ENCODE data around the gene FAM76B.

FAM76B gene

GRCh38 chr11:95727111-95727510 lies 62.5 kb downstream of the FAM76B start:
- Histone ChIP-seq H2BK5ac (ENCODE audit: low read depth, low read length, poor library complexity, severe bottlenecking) (no peak overlapping the region), H3K14ac (ENCODE audit: low read length in 2 of 2) (no peak overlapping the region), H2BK15ac (ENCODE audit: low read depth, poor library complexity, severe bottlenecking) (no peak overlapping the region), H3K79me1 (replicated peaks; ENCODE audit: low read length, poor library complexity, severe bottlenecking) (no peaks in the 10 kb centered on the region), H2AK5ac (ENCODE audit: low read length, severe bottlenecking) (no peak overlapping the region), H2BK12ac (ENCODE audit: low read length in 2 of 2) (no peak overlapping the region), H3K27me3 (ENCODE audit: control insufficient read depth in 1 of 2, insufficient read depth in 1 of 2, low read length in 2 of 2) (peaks cover 5% of the 10 kb centered on the region in 2 experiments), H4K8ac (ENCODE audit: low read length) (no peak overlapping the region), H3K27ac (ENCODE audit: low read length, poor library complexity, severe bottlenecking) (no peak overlapping the region), H3K23ac (ENCODE audit: low read length in 2 of 2) (no peak overlapping the region), H3K18ac (ENCODE audit: low read depth in 1 of 2, low read length in 2 of 2) (no peak overlapping the region), H3K9me3 (ENCODE audit: control insufficient read depth, low read length) (no peaks in the 10 kb centered on the region), H2BK120ac (ENCODE audit: low read depth, low read length) (no peak overlapping the region), H3K4me3 (ENCODE audit: insufficient read depth in 1 of 2, low read depth in 1 of 2, low read length in 2 of 2) (no peak overlapping the region), H3K36me3 (ENCODE audit: control insufficient read depth in 1 of 2, insufficient read depth in 2 of 2, low read depth in 1 of 2, low read length in 2 of 2) (no peaks in the 10 kb centered on the region), H3K9ac (ENCODE audit: low read length) (no peak overlapping the region), H4K91ac (ENCODE audit: low read length) (no peak overlapping the region), H3K4ac (ENCODE audit: low read depth in 1 of 2, low read length in 2 of 2) (no peak overlapping the region), H3K4me2 (ENCODE audit: low read length, poor library complexity, severe bottlenecking) (no peak overlapping the region), H2AFZ (ENCODE audit: low read depth, low read length) (no peak overlapping the region), H3K4me1 (ENCODE audit: control insufficient read depth, insufficient read depth, low read depth, low read length) (peaks cover 1% of the 10 kb centered on the region)
- WGBS = 95% methylated on average over 1 of the region's 2 CpGs
- no peak for DNase-seq

DNA sequence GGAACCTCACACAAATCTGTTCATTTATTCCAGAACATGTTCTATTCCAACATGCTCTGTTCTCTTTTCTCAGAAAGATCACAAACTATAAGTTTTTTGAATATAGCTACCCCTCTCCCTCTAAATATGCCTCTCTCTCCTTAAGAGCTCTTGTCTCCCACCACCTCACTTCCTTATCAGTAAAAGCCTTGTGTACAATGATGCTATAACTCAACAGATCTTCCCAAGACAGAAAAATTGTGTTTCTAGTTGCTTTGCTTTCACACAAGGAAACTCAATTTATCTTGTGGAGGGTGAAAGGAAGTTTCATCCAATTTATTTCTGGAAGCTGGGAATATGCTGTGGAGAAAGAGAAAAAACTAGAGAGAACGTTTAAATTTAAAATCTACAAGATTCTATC lies 64.4 kb downstream of the FAM76B start:
- Histone ChIP-seq H3K79me1 (replicated peaks; ENCODE audit: low read length, poor library complexity, severe bottlenecking) (no peaks in the 10 kb centered on the region), H3K23ac (ENCODE audit: low read length in 2 of 2) (no peak overlapping the region), H4K8ac (ENCODE audit: low read length) (no peak overlapping the region), H2AFZ (ENCODE audit: low read depth, low read length) (no peak overlapping the region), H3K4ac (ENCODE audit: low read depth in 1 of 2, low read length in 2 of 2) (no peak overlapping the region), H3K27ac (ENCODE audit: low read length, poor library complexity, severe bottlenecking) (no peak overlapping the region), H2AK5ac (ENCODE audit: low read length, severe bottlenecking) (no peak overlapping the region), H3K27me3 (ENCODE audit: control insufficient read depth in 1 of 2, insufficient read depth in 1 of 2, low read length in 2 of 2) (peaks cover 5% of the 10 kb centered on the region in 2 experiments), H3K4me2 (ENCODE audit: low read length, poor library complexity, severe bottlenecking) (no peak overlapping the region), H3K14ac (ENCODE audit: low read length in 2 of 2) (no peak overlapping the region), H3K4me1 (ENCODE audit: control insufficient read depth, insufficient read depth, low read depth, low read length) (peaks cover 1% of the 10 kb centered on the region), H2BK5ac (ENCODE audit: low read depth, low read length, poor library complexity, severe bottlenecking) (no peak overlapping the region), H3K18ac (ENCODE audit: low read depth in 1 of 2, low read length in 2 of 2) (no peak overlapping the region), H2BK12ac (ENCODE audit: low read length in 2 of 2) (no peak overlapping the region), H3K9ac (ENCODE audit: low read length) (no peak overlapping the region), H4K91ac (ENCODE audit: low read length) (no peak overlapping the region), H2BK15ac (ENCODE audit: low read depth, poor library complexity, severe bottlenecking) (no peak overlapping the region), H3K9me3 (ENCODE audit: control insufficient read depth, low read length) (no peaks in the 10 kb centered on the region), H3K36me3 (ENCODE audit: control insufficient read depth in 1 of 2, insufficient read depth in 2 of 2, low read depth in 1 of 2, low read length in 2 of 2) (no peaks in the 10 kb centered on the region), H3K4me3 (ENCODE audit: insufficient read depth in 1 of 2, low read depth in 1 of 2, low read length in 2 of 2) (no peak overlapping the region), H2BK120ac (ENCODE audit: low read depth, low read length) (no peak overlapping the region)
- no peak for DNase-seq
- no CpG with 5 or more reads among the region's 1 CpG for WGBS

DNA sequence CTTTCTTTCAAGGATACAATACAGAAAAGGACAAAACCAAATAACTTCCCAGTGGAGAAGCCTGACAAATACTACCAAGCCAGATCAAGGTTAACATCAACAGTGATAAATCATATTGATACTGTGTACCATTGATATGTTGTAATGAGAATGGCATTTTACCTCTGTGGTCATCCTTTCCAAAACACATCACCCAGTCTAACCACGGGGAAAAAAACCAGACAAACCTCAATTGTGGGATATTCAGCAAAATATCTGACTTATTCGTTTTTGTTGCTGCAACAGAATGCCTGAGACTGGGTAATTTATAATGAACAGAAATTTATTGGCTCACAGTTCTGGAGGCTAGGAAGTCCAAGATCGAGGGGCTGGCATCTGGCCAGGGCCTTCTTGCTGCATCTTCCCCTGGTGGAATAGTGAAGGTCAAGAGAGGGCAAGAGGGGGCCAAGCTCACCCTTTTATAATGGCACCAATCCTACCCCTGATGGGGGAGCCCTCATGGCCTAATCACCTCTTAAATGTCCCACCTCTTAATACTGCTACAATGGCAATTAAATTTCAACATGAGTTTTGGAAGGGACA lies 66.1 kb downstream of the FAM76B start:
- peak overlapping the region in 1 of 2 experiments; percentile 55 for H3K14ac ChIP-seq (ENCODE audit: low read length in 2 of 2)
- no peaks in the 10 kb centered on the region for H3K79me1 ChIP-seq (replicated peaks; ENCODE audit: low read length, poor library complexity, severe bottlenecking)
- no peak overlapping the region for H2AK5ac ChIP-seq (ENCODE audit: low read length, severe bottlenecking)
- no peak overlapping the region for H3K27ac ChIP-seq (ENCODE audit: low read length, poor library complexity, severe bottlenecking)
- no peak overlapping the region for H2BK5ac ChIP-seq (ENCODE audit: low read depth, low read length, poor library complexity, severe bottlenecking)
- H2BK12ac ChIP-seq (ENCODE audit: low read length in 2 of 2) = no peak overlapping the region
- no peak overlapping the region for H2BK15ac ChIP-seq (ENCODE audit: low read depth, poor library complexity, severe bottlenecking)
- H3K4ac ChIP-seq (ENCODE audit: low read depth in 1 of 2, low read length in 2 of 2) = no peak overlapping the region
- no peaks in the 10 kb centered on the region for H3K9me3 ChIP-seq (ENCODE audit: control insufficient read depth, low read length)
- H4K8ac ChIP-seq (ENCODE audit: low read length) = no peak overlapping the region
- 59% methylated on average over 2 of the region's 3 CpGs for WGBS
- H2AFZ ChIP-seq (ENCODE audit: low read depth, low read length) = no peak overlapping the region
- no peak overlapping the region for H3K4me2 ChIP-seq (ENCODE audit: low read length, poor library complexity, severe bottlenecking)
- H3K9ac ChIP-seq (ENCODE audit: low read length) = no peak overlapping the region
- no peaks in the 10 kb centered on the region for H3K36me3 ChIP-seq (ENCODE audit: control insufficient read depth in 1 of 2, insufficient read depth in 2 of 2, low read depth in 1 of 2, low read length in 2 of 2)
- H3K23ac ChIP-seq (ENCODE audit: low read length in 2 of 2) = no peak overlapping the region
- H4K91ac ChIP-seq (ENCODE audit: low read length) = no peak overlapping the region
- H3K18ac ChIP-seq (ENCODE audit: low read depth in 1 of 2, low read length in 2 of 2) = no peak overlapping the region
- no peak overlapping the region for H3K4me3 ChIP-seq (ENCODE audit: insufficient read depth in 1 of 2, low read depth in 1 of 2, low read length in 2 of 2)
- peak; percentile 26 for DNase-seq
- peaks cover 1% of the 10 kb centered on the region for H3K4me1 ChIP-seq (ENCODE audit: control insufficient read depth, insufficient read depth, low read depth, low read length)
- H2BK120ac ChIP-seq (ENCODE audit: low read depth, low read length) = no peak overlapping the region
- H3K27me3 ChIP-seq (ENCODE audit: control insufficient read depth in 1 of 2, insufficient read depth in 1 of 2, low read length in 2 of 2) = peaks cover 5 to 14% of the 10 kb centered on the region in 2 experiments

DNA sequence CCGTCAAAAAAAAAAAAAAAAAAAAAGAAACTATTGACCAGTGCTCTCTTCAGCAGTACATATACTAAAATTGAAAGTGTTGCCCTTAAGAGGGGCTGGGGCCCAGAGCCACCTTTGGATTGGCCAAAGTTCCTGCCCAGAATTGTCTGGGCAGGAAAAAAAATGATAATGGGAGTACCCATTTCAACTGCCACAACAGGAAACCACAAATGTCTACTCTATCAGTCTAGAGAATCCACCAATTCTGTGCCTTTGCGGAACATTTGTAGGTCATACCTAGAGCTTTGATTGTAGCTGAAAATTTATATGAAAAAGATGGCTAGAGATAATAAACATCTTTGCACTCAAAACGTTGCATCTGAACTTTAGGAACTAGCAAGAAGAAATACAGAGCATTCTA lies 69.4 kb downstream of the FAM76B start:
- Histone ChIP-seq H3K36me3 (ENCODE audit: control insufficient read depth in 1 of 2, insufficient read depth in 2 of 2, low read depth in 1 of 2, low read length in 2 of 2) (no peaks in the 10 kb centered on the region), H3K23ac (ENCODE audit: low read length in 2 of 2) (no peak overlapping the region), H3K4me2 (ENCODE audit: low read length, poor library complexity, severe bottlenecking) (no peak overlapping the region), H2BK5ac (ENCODE audit: low read depth, low read length, poor library complexity, severe bottlenecking) (no peak overlapping the region), H3K4me1 (ENCODE audit: control insufficient read depth, insufficient read depth, low read depth, low read length) (peaks cover 1% of the 10 kb centered on the region), H2BK120ac (ENCODE audit: low read depth, low read length) (no peak overlapping the region), H2BK15ac (ENCODE audit: low read depth, poor library complexity, severe bottlenecking) (no peak overlapping the region), H4K91ac (ENCODE audit: low read length) (no peak overlapping the region), H4K8ac (ENCODE audit: low read length) (no peak overlapping the region), H2AFZ (ENCODE audit: low read depth, low read length) (no peak overlapping the region), H3K27ac (ENCODE audit: low read length, poor library complexity, severe bottlenecking) (no peak overlapping the region), H2AK5ac (ENCODE audit: low read length, severe bottlenecking) (no peak overlapping the region), H3K4ac (ENCODE audit: low read depth in 1 of 2, low read length in 2 of 2) (no peak overlapping the region), H3K4me3 (ENCODE audit: insufficient read depth in 1 of 2, low read depth in 1 of 2, low read length in 2 of 2) (no peak overlapping the region), H3K27me3 (ENCODE audit: control insufficient read depth in 1 of 2, insufficient read depth in 1 of 2, low read length in 2 of 2) (peaks cover 0 to 9% of the 10 kb centered on the region in 2 experiments), H2BK12ac (ENCODE audit: low read length in 2 of 2) (no peak overlapping the region), H3K18ac (ENCODE audit: low read depth in 1 of 2, low read length in 2 of 2) (no peak overlapping the region), H3K79me1 (replicated peaks; ENCODE audit: low read length, poor library complexity, severe bottlenecking) (no peaks in the 10 kb centered on the region), H3K9me3 (ENCODE audit: control insufficient read depth, low read length) (no peaks in the 10 kb centered on the region), H3K14ac (ENCODE audit: low read length in 2 of 2) (no peak overlapping the region), H3K9ac (ENCODE audit: low read length) (no peak overlapping the region)
- DNase-seq = no peak
- no CpG with 5 or more reads among the region's 3 CpGs for WGBS

Data from mesenchymal stem cell (in vitro differentiated cells and primary cell).